GM19372 (cell line): ENCODE measurements around the gene CCL20.
A peak's percentile ranks its signal among the peaks of the same experiment; 100 is the strongest.
"Not testable (repeated sequence)": the region's sequence is repeated elsewhere in the genome, so short reads cannot be mapped to it uniquely, and the experiment has no call there.

Experiments used
- ATAC-seq: cut with Tn5 transposase; IDR thresholded peaks from one replicate; pipeline ENCODE4 v1.9.1; 2021; ENCODE audit warnings: mild to moderate bottlenecking, low read depth, moderate library complexity; ENCODE audit not compliant: unreplicated experiment

The CCL20 gene

DNA sequence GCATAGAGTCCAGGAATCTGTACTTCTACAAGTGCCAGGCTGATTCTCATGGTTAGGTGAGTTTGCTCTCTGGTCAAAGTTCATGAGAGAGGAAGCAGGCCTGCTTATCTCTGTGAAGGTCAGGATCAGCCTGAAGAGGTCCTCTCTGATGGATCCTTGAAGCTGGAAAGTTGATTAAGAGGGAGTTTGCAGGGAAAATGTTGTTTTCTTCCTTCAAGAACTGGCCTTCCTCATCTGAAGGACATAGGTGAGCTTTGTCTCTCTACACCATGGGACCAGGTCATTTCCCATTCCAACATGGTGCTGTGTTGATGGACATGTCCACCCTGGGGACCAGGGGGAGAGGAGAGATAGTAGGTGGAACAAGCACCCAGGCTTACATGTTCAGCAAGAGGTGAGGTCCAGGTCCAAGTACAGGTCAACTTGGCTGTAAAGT lies 14.9 kb downstream of the CCL20 start:
- no peak for ATAC-seq

DNA sequence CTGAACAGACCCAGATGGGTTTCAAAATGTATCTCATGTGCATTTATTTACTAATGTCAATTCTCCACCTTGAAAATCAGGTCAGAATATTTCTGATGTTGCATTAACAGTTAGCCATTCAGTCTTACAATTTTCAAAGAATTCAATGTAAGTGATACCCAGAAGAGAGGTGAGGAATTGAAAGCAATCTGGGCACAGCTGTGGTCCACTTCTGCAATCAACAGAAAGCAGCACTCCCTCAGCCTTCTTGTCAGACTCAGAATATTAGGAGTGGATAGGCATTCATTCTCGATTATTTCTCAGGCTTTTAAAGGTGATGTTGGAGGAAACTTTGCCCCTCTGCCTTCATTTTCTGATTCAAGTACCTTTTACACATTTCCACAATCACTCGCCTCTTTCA lies 15.7 kb downstream of the CCL20 start:
- no peak for ATAC-seq

DNA sequence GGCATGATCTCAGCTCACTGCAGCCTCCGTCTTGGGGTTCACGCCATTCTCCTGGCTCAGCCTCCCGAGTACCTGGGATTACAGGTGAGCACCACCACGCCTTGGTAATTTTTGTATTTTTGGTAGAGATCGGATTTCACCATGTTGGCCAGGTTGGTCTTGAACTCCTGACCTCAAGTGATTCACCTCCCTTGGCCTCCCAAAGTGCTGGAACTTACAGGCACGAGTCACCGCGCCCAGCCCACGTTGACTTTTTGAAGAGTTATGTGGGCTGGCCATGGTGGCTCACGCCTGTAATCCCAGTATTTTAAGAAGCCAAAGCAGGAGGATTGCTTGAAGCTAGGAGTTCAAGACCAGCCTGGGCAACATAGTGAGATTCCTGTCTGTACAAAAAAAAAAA lies 20.8 kb downstream of the CCL20 start:
- ATAC-seq = no peak

DNA sequence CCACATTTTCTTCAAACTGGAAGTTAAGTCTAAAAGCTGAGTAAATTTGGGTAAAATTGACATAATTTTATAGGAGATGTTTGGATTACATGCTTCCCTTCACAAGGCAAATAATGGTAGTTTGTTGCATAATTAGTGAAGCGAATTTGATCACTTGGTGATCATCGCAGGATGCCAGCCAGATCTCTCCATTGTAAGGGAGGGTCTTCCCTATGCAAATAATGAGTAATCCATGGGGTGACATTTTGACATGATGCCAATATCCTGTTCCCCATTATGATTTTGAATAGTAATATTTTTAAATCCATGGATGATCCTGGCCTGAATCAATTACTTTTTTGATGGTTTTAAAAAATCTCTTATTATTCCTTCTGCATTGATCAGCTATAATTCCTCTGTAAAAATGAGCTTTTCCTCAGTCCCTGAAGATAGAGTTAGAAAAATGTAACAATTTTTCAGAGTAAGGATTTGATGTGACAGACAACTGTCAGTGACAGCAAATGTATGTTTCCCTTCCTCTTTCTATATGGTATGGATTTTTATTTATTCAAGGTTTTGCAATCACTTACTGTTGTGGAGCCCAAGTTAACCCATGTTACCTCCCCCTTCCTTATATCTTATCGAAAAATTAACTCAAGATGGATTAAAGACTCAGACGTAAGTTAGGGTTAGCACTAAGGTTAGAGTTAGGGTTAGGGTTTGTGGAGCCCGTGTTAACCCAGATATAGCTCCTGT lies 21.4 kb downstream of the CCL20 start:
- ATAC-seq = no peak

DNA sequence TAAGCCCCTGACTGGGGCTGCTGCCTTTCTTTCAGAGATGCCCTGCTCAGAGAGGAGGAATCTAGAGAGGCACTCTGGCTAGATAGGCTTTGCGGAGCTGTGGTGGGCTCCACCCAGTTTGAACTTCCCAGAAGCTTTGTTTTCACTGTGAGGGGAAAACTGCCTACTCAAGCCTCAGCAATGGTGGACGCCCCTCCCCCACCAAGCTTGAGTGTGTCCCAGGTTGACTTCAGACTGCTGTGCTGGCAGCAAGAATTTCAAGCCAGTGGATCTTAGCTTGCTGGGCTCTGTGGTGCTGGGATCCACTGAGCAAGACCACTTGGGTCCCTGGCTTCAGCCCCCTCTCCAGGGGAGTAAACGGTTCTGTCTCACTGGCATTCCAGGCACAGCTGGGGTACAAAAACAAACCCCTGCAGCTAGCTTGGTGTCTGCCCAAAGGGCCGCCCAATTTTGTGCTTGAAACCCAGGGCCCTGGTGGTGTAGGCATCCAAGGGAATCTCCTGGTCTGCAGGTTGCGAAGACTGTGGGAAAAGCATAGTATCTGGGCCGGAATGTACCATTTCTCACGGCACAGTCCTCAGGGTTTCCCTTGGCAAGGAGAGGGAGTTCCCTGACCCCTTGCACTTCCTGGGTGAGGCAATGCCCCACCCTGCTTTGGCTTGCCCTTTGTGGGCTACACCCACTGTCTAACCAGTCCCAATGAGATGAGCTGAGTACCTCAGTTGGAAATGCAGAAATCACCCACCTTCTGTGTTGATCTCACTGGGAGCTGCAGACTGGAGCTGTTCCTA lies 25.9 kb downstream of the CCL20 start:
- ATAC-seq = not testable (repeated sequence)

DNA sequence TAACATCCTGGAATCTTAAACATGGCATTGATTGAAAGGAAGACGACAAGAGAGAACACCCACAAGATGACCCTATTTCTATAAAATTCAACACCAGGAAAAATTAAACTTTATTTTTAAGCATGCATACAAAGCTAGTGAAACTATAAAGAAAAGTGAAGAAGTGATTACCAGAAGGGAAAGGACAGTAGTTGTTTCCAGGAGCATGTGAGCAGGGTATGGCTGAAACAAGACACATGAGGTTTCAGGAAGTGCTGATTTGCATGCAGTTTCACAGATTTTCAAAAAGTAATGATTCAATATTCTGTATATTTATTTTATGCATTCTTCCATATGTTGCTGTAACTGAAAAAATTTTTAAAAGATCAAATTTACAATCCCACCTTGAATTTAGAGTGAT lies 33.2 kb downstream of the CCL20 start:
- ATAC-seq = peak; percentile 60

DNA sequence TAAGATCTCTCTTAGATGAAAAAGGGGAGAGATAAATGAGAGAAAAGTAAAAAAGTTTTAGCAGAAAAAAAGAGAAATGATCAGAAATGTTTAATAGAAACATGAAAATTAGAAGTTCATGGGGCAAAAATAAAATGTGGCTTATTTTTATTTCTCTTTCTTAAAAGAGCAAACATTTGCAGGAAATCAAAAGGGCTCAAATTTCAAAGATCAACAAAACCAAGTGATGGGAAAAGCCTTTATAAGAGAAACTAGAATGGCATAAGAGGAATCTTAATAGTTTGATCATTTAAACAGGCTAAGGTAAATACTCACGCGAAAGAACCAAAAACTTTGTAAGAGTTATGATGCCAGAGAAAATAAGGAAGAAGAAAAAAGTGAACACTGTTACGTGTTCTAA lies 34.5 kb downstream of the CCL20 start:
- ATAC-seq = no peak

DNA sequence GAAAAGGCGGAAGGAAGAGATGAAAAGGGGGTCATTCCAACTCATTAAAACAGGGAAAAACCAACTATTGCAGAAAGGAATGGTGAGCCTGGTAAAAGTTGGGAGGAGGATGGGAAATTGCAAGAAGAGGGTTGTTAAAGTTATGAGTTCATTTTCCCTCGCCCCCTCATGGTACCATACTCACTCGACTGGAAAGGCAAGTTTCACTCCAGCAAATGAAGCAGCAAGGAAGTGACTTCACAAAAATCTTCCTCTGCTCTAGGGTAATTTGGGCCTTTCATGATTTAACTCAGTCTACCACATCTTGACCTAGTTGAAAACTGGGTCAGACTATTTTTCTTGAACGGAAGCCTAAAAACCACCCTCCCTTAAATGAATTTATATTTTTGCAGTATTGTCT lies 34.9 kb downstream of the CCL20 start:
- ATAC-seq = peak; percentile 61

DNA sequence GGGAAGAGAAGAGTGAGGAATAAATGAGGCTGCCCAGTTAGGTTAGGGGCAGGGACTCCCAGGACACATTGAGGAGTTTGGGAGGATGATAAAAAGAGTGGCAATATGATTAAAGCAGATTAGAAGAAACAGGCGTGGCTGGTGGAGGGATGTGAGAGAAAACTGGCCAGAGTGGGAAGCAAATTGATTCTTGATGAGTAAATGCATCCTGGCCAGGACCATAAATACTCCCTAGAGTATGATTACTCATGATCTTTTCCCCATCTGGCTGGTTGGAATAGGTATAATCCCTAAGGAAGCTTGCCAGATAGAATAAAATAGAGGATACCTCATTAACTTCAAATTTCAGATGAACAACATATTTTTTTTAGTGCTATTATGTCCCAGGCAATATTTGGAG lies 36.3 kb downstream of the CCL20 start:
- ATAC-seq = no peak

DNA sequence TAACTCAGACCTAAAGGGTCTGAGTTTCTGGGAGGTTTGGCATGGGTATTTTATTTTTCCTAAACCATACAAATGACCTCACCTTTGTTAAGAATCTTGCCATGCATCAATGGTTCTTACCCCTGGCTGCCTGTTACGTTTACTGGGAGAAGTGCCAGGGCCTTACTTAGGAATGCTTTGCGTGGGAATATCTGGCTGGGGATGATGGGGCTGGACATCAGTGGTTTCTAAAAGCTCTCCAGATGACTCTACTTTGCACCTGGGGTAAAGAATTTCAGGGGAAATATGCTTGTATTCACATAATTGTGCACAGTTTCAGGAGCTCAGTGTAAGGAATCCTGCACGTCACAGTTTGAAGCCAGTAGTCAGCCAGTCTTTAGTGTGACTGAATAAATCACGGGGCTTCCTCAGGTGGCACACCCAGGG lies 39.6 kb downstream of the CCL20 start:
- ATAC-seq = no peak

DNA sequence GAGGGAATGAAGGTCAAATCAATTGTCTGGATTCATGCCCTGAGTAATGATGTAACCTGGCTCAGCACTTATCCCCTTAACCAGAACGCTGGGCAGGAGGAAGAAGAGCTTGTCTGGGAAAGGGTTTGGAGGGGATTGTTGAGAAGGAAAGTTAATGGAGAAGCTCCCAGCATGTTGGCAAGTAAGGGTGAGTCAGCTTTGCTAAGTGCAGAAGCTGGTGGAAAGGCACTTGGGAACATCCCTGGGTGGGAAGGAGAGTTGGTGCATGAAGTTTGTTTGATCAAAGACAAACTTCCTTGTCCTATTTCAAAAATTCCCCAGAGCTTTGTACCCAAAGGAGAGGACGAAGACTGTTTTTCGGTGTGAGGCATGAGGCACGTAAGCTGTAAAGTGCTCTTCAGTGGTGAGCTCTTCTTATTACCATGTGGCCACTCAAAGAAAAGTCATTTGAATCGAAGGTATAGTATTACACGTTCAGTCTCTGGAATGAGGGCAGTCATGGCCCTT lies 40.2 kb downstream of the CCL20 start:
- ATAC-seq = no peak

DNA sequence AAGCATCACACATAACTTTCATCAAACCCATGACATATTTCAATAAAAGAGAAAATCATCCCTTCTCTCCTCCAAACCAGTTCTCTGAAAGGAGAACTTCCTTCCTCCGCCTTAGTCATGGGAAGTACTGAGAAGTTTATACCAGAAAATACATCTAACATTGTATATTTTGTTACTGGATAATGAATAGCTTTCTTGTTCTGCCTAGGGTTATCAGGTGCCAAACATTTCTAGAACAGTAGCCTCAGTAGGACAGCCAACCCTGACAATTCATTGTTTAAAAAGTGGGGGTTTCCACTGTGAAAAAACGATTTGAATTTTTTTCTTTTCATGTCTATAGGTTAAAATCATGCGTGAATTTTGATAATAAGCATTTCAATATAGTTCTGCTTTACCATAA lies 41.8 kb downstream of the CCL20 start:
- no peak for ATAC-seq

DNA sequence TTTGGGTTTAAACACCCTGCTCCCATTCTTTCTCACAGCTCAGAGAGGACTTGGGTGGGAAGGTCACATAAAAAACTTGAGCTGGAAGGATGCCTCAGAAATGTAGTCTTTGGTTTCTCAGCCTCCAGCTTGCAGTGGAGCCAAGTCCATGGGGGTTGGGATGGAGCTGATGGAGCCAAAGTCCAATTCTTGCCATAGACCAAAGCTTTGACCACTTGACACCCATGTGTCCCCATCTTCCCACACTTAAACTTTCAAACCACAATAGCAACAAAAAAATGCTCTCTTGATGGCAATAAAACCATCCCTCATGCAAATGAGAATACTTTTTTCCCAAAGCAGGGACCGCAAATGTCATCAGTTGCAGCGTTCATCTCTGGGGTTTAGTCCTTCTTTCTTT lies 43.1 kb downstream of the CCL20 start:
- ATAC-seq = no peak

DNA sequence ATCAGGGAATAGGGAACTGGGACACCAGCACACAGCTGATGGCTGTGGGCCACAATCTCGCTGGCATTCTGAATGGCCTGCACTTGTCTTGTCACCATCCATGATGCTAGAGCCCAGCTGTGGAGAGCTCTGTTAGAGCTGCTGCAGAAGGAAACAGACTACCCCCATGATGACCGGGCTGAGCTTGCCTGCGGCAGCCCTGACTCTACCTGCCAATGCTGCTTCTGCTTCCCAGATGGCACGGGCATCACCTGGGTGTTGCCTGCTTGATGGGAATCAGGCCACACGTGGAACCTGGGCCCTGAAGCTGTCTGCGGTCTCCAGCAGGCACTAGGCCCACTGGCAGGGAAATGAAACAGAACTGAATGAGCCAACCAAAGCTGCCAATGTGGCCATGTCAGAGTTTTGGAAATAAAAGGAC lies 46.6 kb downstream of the CCL20 start:
- no peak for ATAC-seq

DNA sequence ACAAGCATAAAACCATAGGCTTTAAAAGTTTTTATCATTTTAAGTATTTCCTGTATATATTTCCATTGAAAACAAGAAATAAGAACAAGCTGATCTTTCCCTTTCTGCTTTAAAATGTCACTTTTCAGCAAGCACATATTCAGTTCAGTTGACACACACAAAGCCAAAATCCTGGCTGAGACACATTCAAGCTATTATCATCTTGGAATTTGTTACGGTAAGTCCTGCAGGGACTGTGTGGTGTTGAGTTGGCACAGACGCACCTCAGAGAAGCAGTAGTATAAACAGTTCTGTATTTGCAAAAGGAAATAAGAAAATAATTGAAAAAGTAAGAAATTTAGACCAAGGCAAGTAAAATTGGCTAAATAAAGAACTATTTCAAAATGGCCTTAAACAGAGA lies 47.4 kb downstream of the CCL20 start:
- no peak for ATAC-seq

DNA sequence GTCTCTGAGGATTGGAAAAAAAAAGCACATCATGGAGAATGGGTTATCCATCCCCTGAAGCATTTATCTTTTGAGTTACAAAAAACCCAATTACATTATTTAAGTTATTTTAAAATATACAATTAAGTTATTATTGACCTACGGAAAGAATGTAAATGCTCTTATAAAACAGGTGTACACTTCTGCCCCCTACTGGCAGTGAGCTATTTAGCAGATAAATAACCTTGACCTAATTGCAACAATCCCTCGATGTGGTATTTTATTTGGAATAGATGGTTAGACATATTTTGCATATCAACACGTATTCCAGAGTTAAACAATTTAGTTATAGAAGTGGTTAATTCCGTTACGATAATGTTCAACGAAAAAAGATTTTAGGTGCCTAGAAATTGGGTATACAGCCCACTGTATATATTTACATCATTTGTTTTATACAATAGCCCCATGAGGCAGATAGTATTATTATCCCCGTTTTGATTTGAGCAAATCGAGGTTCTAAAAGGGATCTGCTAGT lies 48.6 kb downstream of the CCL20 start:
- no peak for ATAC-seq

DNA sequence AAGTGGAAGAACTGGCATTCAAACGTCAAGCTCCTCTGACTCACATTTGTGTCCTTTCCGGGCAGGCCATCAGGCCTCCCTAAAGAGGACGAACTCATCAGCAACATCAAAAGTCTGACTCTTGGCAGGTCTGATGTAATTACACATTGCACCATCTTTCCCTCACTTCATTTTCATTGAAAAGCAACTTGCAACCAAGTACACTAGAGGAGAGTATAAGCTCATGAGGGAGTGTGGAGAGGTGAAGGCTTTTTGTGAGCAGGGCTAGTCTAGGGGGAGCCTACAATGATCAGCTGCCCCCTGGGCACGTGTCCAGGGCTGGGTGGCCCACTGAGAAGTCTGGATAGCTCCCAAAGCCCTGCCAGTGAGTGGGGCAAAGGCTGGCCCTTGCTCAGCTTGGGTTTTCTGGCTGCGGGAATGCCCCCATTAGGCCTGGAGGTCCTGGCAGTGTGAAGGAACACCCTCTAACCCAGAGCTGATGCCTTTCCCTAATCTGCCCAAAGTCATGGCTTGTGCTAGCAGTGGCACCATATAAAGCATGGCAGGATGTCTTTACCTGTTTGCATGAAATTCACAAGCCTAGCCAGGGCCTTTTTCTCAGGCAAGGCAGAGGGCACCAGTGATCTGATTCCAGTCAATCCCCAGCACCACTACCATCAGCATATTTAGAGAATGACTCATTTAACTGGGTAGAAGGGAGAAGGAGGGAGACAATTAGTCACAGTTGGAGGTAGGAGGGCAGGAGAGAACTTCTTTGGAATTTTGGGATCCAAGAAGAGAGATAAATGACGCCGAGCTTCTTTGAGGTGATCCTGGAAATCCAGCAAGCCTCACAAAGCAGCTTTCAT lies 49.3 kb downstream of the CCL20 start:
- ATAC-seq = no peak

DNA sequence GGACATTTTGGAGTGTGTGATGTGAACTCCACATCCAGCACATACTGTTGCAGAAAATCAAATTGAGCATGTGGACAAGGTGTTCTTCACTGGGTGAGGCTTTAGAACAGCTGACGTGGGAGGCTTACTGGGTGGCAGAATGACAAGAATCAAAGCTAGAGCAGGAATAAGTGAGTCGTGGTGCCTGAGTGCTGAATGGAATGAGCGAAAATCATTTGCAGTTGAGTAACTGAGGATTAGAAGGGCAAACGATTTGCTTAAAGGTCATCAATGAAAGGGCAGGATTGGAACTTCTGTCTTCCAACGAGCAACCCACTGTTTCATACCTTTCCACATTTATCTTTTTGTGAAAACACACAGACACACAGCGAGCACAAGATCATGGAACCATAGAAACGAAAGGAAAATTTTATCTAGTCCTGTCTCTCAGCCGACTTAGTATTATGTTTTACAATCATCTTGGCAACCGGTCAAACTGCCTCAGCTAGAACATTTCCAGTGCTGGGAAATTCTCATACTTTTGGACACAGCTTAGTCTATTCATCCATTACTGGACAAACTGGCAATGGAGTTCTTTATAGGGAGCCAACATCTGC lies 50.6 kb downstream of the CCL20 start:
- ATAC-seq = no peak

DNA sequence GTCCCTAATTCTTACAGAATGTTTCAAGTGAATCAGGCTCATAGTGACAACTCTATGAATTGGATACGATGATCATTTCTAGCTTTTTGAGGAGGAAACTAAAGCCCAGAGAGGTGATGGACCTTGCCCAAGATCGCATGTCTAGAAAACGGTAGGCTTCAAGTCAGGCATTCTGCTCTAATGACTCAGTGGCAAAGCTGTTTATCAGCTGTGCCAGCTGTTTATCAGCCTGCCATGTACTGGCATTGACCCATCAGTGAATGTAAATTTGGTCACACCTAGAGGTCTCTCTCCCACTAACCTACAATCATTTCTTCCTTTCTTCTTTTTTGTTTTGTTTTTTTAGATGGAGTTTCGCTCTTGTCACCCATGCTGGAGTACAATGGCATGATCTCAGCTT lies 51.6 kb downstream of the CCL20 start:
- ATAC-seq = no peak
